NT2/D1 (cell line): ENCODE results near the gene ZNHIT1.

Source experiments
- SUZ12 ChIP-seq: IDR thresholded peaks from 2 replicates; pipeline ENCODE4 v1.6.1; 2011; ENCODE audit not compliant: insufficient read length, insufficient read depth; ENCODE audit errors: extremely low read depth
- YY1 ChIP-seq: IDR thresholded peaks from 2 replicates; pipeline ENCODE4 v1.6.1; 2011; ENCODE audit not compliant: insufficient read length, insufficient read depth
- ZNF274 ChIP-seq: IDR thresholded peaks from 2 replicates; pipeline ENCODE4 v1.6.1; 2011; ENCODE audit warnings: mild to moderate bottlenecking, low read depth, low read length

DNA sequence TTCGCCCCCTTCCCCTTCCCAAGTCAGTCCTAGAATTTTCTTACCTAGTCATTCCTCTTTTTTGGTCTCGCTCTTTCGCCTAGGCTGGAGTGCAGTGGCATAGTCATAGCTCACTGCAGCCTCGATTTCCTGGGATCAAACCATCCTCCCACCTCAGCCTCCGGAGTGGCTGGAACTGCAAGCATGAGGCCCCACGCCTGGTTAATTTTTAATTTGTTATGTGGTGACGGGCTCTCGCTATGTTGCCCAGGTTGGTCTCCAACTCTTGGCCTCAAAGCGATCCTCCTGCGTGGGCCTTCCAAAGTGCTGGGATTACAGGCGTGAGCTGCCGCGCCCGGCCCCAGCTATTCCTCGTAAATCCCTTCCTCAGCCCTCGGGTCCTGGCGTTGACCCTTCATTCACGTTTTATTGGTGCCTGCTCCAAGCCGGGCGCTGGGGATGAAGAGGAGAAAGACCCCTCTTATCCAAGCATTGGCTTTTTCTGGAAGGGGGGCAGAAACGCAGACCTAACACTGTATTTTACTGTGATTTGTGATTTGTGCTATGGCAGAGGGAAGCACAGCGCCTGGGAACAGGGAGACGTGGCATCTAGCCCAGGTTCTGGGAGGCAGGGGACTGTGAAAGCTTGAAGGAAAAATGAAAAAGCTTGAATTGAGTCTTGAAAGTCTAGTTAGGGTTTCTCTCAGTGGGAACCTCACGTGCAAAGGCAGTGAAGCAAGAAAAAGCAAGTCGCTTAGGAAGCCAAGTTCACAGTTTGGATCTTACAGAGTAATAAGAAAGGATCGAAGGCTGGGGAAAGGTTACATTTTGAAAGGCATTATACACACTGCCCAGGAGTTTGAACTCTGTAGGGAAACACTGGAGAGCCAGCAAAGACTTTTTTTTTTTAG, 516 bp downstream of the ZNHIT1 start:
- TF ChIP-seq YY1 (no peak), ZNF274 (no peak), SUZ12 (no peak)
